Measurements from ENCODE around the gene DPP7.

DNA sequence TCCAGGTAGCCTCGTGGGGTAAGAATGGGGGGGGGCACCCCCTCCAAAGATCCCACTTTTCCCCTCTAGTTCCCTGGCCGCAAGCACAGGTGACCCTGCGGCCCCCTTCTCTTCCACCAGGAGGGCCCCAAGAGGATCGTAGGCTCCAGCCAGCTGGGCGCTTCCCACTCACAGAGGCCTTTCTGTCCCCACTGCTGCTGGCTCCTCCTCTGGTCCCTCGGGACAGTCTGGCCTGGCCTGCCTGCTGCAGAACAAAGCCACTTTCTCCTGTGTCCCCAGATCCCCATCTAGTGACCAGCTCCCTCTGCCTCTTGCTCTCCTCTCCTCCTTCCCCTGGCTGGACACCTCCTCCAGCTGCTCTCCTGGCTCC, 43.6 kb downstream of the DPP7 start:
- TF ChIP-seq, protein P1, sequence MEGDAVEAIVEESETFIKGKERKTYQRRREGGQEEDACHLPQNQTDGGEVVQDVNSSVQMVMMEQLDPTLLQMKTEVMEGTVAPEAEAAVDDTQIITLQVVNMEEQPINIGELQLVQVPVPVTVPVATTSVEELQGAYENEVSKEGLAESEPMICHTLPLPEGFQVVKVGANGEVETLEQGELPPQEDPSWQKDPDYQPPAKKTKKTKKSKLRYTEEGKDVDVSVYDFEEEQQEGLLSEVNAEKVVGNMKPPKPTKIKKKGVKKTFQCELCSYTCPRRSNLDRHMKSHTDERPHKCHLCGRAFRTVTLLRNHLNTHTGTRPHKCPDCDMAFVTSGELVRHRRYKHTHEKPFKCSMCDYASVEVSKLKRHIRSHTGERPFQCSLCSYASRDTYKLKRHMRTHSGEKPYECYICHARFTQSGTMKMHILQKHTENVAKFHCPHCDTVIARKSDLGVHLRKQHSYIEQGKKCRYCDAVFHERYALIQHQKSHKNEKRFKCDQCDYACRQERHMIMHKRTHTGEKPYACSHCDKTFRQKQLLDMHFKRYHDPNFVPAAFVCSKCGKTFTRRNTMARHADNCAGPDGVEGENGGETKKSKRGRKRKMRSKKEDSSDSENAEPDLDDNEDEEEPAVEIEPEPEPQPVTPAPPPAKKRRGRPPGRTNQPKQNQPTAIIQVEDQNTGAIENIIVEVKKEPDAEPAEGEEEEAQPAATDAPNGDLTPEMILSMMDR (conservative IDR thresholded peaks at IDR 0.05; ENCODE audit: low read length): no peak
- TF ChIP-seq EZH2phosphoT487 (IDR thresholded peaks at IDR 0.05; ENCODE audit: borderline replicate concordance, low read depth, low read length): no peak

Measured in OCI-LY7 (cell line).